Endothelial cell of umbilical vein (primary cell): ENCODE data around the gene AUTS2. TPM values are rescaled to one million over a fixed set of nuclear protein-coding genes. Genes with fewer than 3 reads are reported as not detected.

Experiments used
- BruUV-seq: library from RNA; stranded (reverse); fragments of 400-500 nt; replicated peaks from 2 replicates; lab custom pipeline; 2021; lab: Mats Ljungman, UMichigan
- CTCF ChIA-PET: fragments of 300-600, 350-600 bp; sonication (Branson Sonifier 250); formaldehyde crosslinking; loops from one replicate; lab custom pipeline; 2021; ENCODE audit warnings: antibody characterized with exemption, inconsistent platforms; lab: Charles Lee
- POLR2A ChIA-PET: fragments of 300-600, 350-600 bp; sonication (Branson Sonifier 250); formaldehyde crosslinking; loops from one replicate; lab custom pipeline; 2021; ENCODE audit warnings: antibody characterized with exemption, inconsistent platforms; lab: Charles Lee
- DNase-seq: peaks from one replicate; pipeline ENCODE4 v3.0.0-alpha.2; 2011; ENCODE audit warnings: low read depth, low spot score
- FAIRE-seq: peaks from 2 replicates; lab custom pipeline; 2011; peaks lifted over from hg19 to GRCh38; lab: Jason Lieb, UNC
- H2AFZ ChIP-seq: 2 replicates; pipeline ENCODE4 v1.6.0; 2012; ENCODE audit warnings: low read depth, low read length, control low read depth, inconsistent platforms
- H3K27ac ChIP-seq: 2 replicates; pipeline ENCODE4 v1.5.1; 2011; ENCODE audit warnings: low read depth, mild to moderate bottlenecking, control low read depth, low read length, moderate library complexity; ENCODE audit not compliant: insufficient read depth
- H3K27me3 ChIP-seq, 2 experiments: 2 replicates each; pipeline versions ENCODE4 v1.6.0 to v1.6.1; 2011; ENCODE audit warnings: low read length in 2 of 2, mixed read lengths in 1 of 2; ENCODE audit not compliant: control insufficient read depth in 2 of 2, insufficient read depth in 2 of 2
- H3K36me3 ChIP-seq, 2 experiments: 2 replicates in 1 of 2; 3 replicates in 1 of 2; pipeline ENCODE4 v1.5.1; 2011; ENCODE audit warnings: low read length in 2 of 2, mild to moderate bottlenecking in 1 of 2, moderate library complexity in 1 of 2; ENCODE audit not compliant: control insufficient read depth in 2 of 2, insufficient read depth in 2 of 2; ENCODE audit errors: extremely low read depth in 1 of 2
- H3K4me1 ChIP-seq: 3 replicates; pipeline ENCODE4 v1.5.1; 2011; ENCODE audit warnings: mild to moderate bottlenecking, low read length; ENCODE audit not compliant: control insufficient read depth, insufficient read depth; ENCODE audit errors: extremely low read depth
- H3K4me2 ChIP-seq: 2 replicates; pipeline ENCODE4 v1.6.1; 2011; ENCODE audit warnings: low read length, control low read depth, mixed read lengths; ENCODE audit not compliant: insufficient read depth
- H3K4me3 ChIP-seq, 3 experiments: fragments of 200-600 bp in 1 of 3; sonication (generic), shearing (Covaris generic) in 1 of 3; replicated peaks in 1 of 3; 2 replicates each; pipeline ENCODE4 v1.5.1; 2011 to 2016; ENCODE audit warnings: control low read depth in 3 of 3, low read length in 3 of 3, mild to moderate bottlenecking in 2 of 3, inconsistent platforms in 1 of 3, low read depth in 1 of 3, moderate library complexity in 1 of 3; ENCODE audit not compliant: insufficient read depth in 1 of 3
- H3K79me2 ChIP-seq: 2 replicates; pipeline ENCODE4 v1.6.0; 2012; ENCODE audit warnings: low read length, inconsistent platforms; ENCODE audit not compliant: control insufficient read depth, insufficient read depth
- H3K9ac ChIP-seq: replicated peaks from 2 replicates; pipeline ENCODE3; 2011; ENCODE audit warnings: low read length, control low read depth; ENCODE audit not compliant: insufficient read depth; ENCODE audit errors: extremely low read depth
- H3K9me1 ChIP-seq: replicated peaks from 3 replicates; pipeline ENCODE4 v1.6.0; 2011; ENCODE audit warnings: mild to moderate bottlenecking, low read length; ENCODE audit not compliant: control insufficient read depth, insufficient read depth; ENCODE audit errors: extremely low read depth
- H3K9me3 ChIP-seq: replicated peaks from 2 replicates; pipeline ENCODE4 v1.5.1; 2012; ENCODE audit warnings: low read length, inconsistent platforms; ENCODE audit not compliant: control insufficient read depth, insufficient read depth
- H4K20me1 ChIP-seq: replicated peaks from 2 replicates; pipeline ENCODE3; 2011; ENCODE audit warnings: mild to moderate bottlenecking, low read length; ENCODE audit not compliant: control insufficient read depth, insufficient read depth; ENCODE audit errors: extremely low read depth
- EZH2 ChIP-seq: IDR thresholded peaks from 2 replicates; pipeline ENCODE4 v1.6.1; 2012; ENCODE audit warnings: borderline replicate concordance, low read depth, mild to moderate bottlenecking, moderate library complexity, low read length, inconsistent platforms; ENCODE audit not compliant: severe bottlenecking
- FOS ChIP-seq: IDR thresholded peaks from 2 replicates; pipeline ENCODE4 v1.6.1; 2011; ENCODE audit warnings: mild to moderate bottlenecking, low read length, moderate library complexity, borderline replicate concordance; ENCODE audit not compliant: insufficient read depth
- GATA2 ChIP-seq: IDR thresholded peaks from 2 replicates; pipeline ENCODE4 v1.7.0; 2011; ENCODE audit warnings: low read depth, mild to moderate bottlenecking, moderate library complexity, mixed read lengths, low read length; ENCODE audit not compliant: insufficient read length, insufficient read depth
- JUN ChIP-seq: IDR thresholded peaks from 2 replicates; pipeline ENCODE4 v1.6.1; 2011; ENCODE audit warnings: borderline replicate concordance, low read depth; ENCODE audit not compliant: insufficient read length, insufficient read depth
- MYC ChIP-seq: IDR thresholded peaks from one replicate; pipeline ENCODE4 v1.6.1; 2011; ENCODE audit warnings: mild to moderate bottlenecking, low read depth, low read length
- POLR2A ChIP-seq: IDR thresholded peaks from 2 replicates; pipeline ENCODE4 v1.6.1; 2012; ENCODE audit warnings: low read depth, mild to moderate bottlenecking, control low read depth, low read length
- POLR2AphosphoS5 ChIP-seq: IDR thresholded peaks from 2 replicates; pipeline ENCODE4 v1.6.1; 2012; ENCODE audit warnings: low read depth, mild to moderate bottlenecking, control low read depth, low read length, moderate library complexity; ENCODE audit not compliant: insufficient read depth
- dilution Hi-C: fragments of 300-500 bp; cut with MboI; formaldehyde crosslinking; loops from one replicate; pipeline ENCODE4 v1.15.0; 2019; ENCODE audit warnings: low sequenced_read_pairs; ENCODE audit not compliant: extremely low pct_ligation_motif_present
- intact Hi-C: fragments of 100-400 bp; cut with micrococcal nuclease; formaldehyde crosslinking; loops from one replicate; pipeline ENCODE4 v1.10.0; 2022
- polyA plus RNA-seq, 4 experiments: library from polyadenylated mRNA; depleted of rRNA in 3 of 4; stranded (reverse) in 3 of 4; unstranded in 1 of 4; fragments of >200 nt; gene quantifications; 2 replicates each; pipeline versions ENCODE4 v1.2.1 to v1.2.3, GENCODE V29; 2011 to 2012; ENCODE audit warnings: missing spikeins in 1 of 4
- total RNA-seq: library from RNA; stranded (reverse); gene quantifications from 2 replicates; pipeline ENCODE4 v1.2.3, GENCODE V29; 2021
- TF ChIP-seq, protein P1 (sequence below), 2 donors: IDR thresholded peaks; 1 replicate in 1 of 2; 2 replicates in 1 of 2; pipeline ENCODE4 v1.5.1; 2011; ENCODE audit warnings: low read length in 2 of 2, mild to moderate bottlenecking in 2 of 2, moderate library complexity in 2 of 2, control low read depth in 1 of 2, inconsistent platforms in 1 of 2, low read depth in 1 of 2; ENCODE audit not compliant: insufficient read depth in 1 of 2; ENCODE audit errors: extremely low read depth in 1 of 2
- TF ChIP-seq, protein P2 (sequence below): IDR thresholded peaks from 2 replicates; pipeline ENCODE4 v1.6.1; 2011; ENCODE audit not compliant: insufficient read depth, insufficient read length

AUTS2 gene
- total and polyA plus RNA-seq, 2 donors (not counting 3 experiments of a cell fraction or from before 2014, with no cell fraction given) = 0.59 to 8.0 TPM

DNA sequence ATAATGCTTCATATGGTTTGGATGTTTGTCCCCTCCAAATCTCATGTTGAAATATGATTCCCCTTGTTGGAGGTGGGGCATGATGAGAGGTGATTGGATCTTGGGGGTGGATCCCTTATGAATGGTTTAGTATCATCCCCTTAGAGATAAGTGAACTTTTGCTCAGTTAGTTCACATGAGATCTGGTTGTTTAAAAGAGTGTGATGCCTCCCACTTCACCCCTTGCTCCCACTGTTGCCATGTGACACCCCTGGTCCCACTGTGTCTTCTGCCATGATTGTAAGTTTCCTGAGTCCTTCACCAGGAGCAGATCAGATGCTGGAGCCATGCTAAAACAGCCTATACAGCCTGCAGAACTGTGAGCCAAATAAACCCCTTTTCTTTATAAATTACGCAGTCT is 13.1 kb upstream of the AUTS2 start:
- DNase-seq = no peak
- H3K27ac ChIP-seq = no peak overlapping the region
- H3K36me3 ChIP-seq = no peaks in the 10 kb centered on the region
- no peak overlapping the region for H3K9ac ChIP-seq
- intact Hi-C loops (no loop called here), dilution Hi-C loops (no loop called here)
- ChIA-PET POLR2A (no interaction called here), CTCF (no interaction called here)
- no peaks in the 10 kb centered on the region for H3K27me3 ChIP-seq
- H3K4me2 ChIP-seq = no peak overlapping the region
- FAIRE-seq = no peak
- no peaks in the 10 kb centered on the region for H3K9me1 ChIP-seq
- no peaks in the 10 kb centered on the region for H3K4me1 ChIP-seq
- H2AFZ ChIP-seq = no peak overlapping the region
- no peaks in the 10 kb centered on the region for H4K20me1 ChIP-seq
- H3K4me3 ChIP-seq = no peak overlapping the region
- H3K9me3 ChIP-seq = no peaks in the 10 kb centered on the region
- no peaks in the 10 kb centered on the region for H3K79me2 ChIP-seq
- TF ChIP-seq, protein P1, sequence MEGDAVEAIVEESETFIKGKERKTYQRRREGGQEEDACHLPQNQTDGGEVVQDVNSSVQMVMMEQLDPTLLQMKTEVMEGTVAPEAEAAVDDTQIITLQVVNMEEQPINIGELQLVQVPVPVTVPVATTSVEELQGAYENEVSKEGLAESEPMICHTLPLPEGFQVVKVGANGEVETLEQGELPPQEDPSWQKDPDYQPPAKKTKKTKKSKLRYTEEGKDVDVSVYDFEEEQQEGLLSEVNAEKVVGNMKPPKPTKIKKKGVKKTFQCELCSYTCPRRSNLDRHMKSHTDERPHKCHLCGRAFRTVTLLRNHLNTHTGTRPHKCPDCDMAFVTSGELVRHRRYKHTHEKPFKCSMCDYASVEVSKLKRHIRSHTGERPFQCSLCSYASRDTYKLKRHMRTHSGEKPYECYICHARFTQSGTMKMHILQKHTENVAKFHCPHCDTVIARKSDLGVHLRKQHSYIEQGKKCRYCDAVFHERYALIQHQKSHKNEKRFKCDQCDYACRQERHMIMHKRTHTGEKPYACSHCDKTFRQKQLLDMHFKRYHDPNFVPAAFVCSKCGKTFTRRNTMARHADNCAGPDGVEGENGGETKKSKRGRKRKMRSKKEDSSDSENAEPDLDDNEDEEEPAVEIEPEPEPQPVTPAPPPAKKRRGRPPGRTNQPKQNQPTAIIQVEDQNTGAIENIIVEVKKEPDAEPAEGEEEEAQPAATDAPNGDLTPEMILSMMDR (IDR thresholded peaks at IDR 0.05; ENCODE audit: extremely low read depth in 1 of 2, insufficient read depth in 1 of 2, low read depth in 1 of 2, low read length in 2 of 2) = no peak
- TF ChIP-seq JUN (no peak), POLR2A (no peak), POLR2AphosphoS5 (no peak), EZH2 (no peak), FOS (no peak), GATA2 (no peak), MYC (no peak)
- TF ChIP-seq, protein P2, sequence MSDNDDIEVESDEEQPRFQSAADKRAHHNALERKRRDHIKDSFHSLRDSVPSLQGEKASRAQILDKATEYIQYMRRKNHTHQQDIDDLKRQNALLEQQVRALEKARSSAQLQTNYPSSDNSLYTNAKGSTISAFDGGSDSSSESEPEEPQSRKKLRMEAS = no peak
- no TSS peak for BruUV-seq
